ENCODE results near the gene GJD2. TPM values are rescaled to one million over a fixed set of nuclear protein-coding genes. Genes with fewer than 3 reads are reported as not detected.

Gene GJD2
- total RNA-seq, 1 experiment from 2014 or later = not detected

DNA sequence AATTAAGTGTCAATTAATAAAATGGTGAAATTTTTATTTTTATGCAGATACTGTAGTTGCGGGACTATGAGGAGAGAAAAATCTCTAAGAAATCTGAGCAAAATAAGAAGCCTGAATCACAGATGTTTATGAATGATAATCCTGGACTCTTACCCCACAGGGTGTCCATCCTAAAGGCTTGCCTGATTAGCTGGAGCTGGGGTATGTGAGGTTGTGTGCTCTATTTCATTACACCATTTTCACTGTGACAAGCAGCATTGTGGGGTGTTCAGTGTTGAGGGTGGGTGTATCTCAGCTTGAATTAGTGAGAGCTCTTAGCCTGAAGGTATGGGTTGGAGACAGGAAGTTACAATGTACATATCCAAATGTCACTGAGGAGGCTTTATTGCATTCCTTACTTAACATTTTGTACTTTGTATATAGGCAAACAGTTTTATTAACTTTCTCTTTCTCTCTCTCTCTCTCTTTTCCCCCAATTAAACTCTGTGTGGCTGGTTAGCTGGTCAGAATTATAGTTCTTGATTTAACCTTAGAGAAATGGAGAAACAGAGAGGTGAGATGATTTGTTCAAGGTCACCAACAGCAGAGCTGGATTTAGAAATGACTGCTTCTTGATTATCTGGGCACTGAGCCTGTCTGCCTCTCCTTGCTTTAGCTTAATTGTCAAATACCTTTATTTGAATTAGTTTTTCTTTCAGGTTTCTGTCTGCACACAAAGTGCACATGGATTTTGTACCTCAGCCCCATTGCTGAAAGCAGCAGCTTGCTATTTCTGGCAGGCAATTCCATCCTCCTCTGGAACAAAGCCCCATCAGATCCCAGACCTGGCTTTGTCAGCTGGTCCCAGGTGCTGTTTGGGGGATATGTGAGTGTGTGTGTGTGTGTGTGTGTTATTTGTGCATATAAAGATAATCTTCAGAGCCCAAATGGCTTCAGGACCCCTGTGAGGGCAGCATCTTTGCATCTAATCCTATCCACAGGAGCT, 35.8 kb downstream of the GJD2 start:
- Histone ChIP-seq H3K27ac (ENCODE audit: low read length) (no peak overlapping the region), H3K4me1 (ENCODE audit: insufficient read depth, low read length) (no peaks in the 10 kb centered on the region), H3K4me2 (ENCODE audit: low read length) (no peak overlapping the region), H3K36me3 (ENCODE audit: low read depth, low read length) (no peaks in the 10 kb centered on the region), H3K9ac (ENCODE audit: low read length) (no peak overlapping the region), H4K20me1 (ENCODE audit: low read length) (no peaks in the 10 kb centered on the region), H2AFZ (ENCODE audit: low read length) (no peak overlapping the region), H3K9me3 (ENCODE audit: low read length) (no peaks in the 10 kb centered on the region), H3K79me2 (ENCODE audit: low read length) (no peaks in the 10 kb centered on the region), H3K9me2 (replicated peaks; ENCODE audit: low read length) (no peaks in the 10 kb centered on the region), H3K4me3 (ENCODE audit: low read length) (no peak overlapping the region), H3F3A (ENCODE audit: low read length, unreplicated experiment) (no peaks in the 10 kb centered on the region), H3K27me3 (ENCODE audit: low read length) (peaks cover 26% of the 10 kb centered on the region)
- ATAC-seq (peak; percentile 45; the same call in 1 of the 2 replicates), DNase-seq (no peak)
- CTCF ChIA-PET = no interaction called here
- TF ChIP-seq, protein P1, sequence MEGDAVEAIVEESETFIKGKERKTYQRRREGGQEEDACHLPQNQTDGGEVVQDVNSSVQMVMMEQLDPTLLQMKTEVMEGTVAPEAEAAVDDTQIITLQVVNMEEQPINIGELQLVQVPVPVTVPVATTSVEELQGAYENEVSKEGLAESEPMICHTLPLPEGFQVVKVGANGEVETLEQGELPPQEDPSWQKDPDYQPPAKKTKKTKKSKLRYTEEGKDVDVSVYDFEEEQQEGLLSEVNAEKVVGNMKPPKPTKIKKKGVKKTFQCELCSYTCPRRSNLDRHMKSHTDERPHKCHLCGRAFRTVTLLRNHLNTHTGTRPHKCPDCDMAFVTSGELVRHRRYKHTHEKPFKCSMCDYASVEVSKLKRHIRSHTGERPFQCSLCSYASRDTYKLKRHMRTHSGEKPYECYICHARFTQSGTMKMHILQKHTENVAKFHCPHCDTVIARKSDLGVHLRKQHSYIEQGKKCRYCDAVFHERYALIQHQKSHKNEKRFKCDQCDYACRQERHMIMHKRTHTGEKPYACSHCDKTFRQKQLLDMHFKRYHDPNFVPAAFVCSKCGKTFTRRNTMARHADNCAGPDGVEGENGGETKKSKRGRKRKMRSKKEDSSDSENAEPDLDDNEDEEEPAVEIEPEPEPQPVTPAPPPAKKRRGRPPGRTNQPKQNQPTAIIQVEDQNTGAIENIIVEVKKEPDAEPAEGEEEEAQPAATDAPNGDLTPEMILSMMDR (conservative IDR thresholded peaks at IDR 0.05; ENCODE audit: low read depth, low read length) = no peak
- TF ChIP-seq EZH2 (IDR thresholded peaks at IDR 0.05; ENCODE audit: low read length, unreplicated experiment) (no peak), EZH2phosphoT487 (IDR thresholded peaks at IDR 0.05; ENCODE audit: borderline replicate concordance, low read length) (no peak)
- BruUV-seq (replicated peaks) = no TSS peak
- intact Hi-C loops (cut with micrococcal nuclease) = no loop called here
- POLR2A ChIA-PET (ENCODE audit: unreplicated experiment) = no interaction called here

DNA sequence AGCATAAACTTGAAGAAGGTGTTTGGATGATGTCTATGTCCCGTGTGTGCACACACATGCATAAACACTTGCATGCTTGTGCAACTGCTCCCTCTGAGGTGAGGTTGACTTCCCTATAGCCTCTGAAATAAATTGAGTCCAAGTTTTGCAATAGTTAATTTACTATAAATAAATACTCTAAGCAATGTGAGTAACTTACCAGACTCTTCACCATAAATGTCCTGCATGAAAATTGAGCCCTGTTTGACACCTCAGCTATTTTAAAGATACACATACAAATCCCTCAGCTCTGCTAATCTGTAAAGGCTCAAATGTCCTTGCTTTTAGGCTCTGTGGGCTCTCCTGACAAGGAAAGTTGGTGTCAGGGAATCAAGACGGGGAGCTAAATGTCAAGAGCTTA, 37.1 kb downstream of the GJD2 start:
- ChIA-PET POLR2A (ENCODE audit: unreplicated experiment) (no interaction called here), CTCF (no interaction called here)
- intact Hi-C loops (cut with micrococcal nuclease) = no loop called here
- Histone ChIP-seq H3K27me3 (ENCODE audit: low read length) (peaks cover 33% of the 10 kb centered on the region), H3K9me2 (replicated peaks; ENCODE audit: low read length) (no peaks in the 10 kb centered on the region), H3F3A (ENCODE audit: low read length, unreplicated experiment) (no peaks in the 10 kb centered on the region), H4K20me1 (ENCODE audit: low read length) (no peaks in the 10 kb centered on the region), H2AFZ (ENCODE audit: low read length) (no peak overlapping the region), H3K36me3 (ENCODE audit: low read depth, low read length) (no peaks in the 10 kb centered on the region), H3K9me3 (ENCODE audit: low read length) (no peaks in the 10 kb centered on the region), H3K4me1 (ENCODE audit: insufficient read depth, low read length) (no peaks in the 10 kb centered on the region), H3K4me2 (ENCODE audit: low read length) (no peak overlapping the region), H3K27ac (ENCODE audit: low read length) (no peak overlapping the region), H3K9ac (ENCODE audit: low read length) (no peak overlapping the region), H3K4me3 (ENCODE audit: low read length) (no peak overlapping the region), H3K79me2 (ENCODE audit: low read length) (no peaks in the 10 kb centered on the region)
- TF ChIP-seq EZH2 (IDR thresholded peaks at IDR 0.05; ENCODE audit: low read length, unreplicated experiment) (no peak), EZH2phosphoT487 (IDR thresholded peaks at IDR 0.05; ENCODE audit: borderline replicate concordance, low read length) (no peak)
- TF ChIP-seq, protein P1 (conservative IDR thresholded peaks at IDR 0.05; ENCODE audit: low read depth, low read length) = no peak
- BruUV-seq (replicated peaks) = no TSS peak
- ATAC-seq (no peak), DNase-seq (no peak)

DNA sequence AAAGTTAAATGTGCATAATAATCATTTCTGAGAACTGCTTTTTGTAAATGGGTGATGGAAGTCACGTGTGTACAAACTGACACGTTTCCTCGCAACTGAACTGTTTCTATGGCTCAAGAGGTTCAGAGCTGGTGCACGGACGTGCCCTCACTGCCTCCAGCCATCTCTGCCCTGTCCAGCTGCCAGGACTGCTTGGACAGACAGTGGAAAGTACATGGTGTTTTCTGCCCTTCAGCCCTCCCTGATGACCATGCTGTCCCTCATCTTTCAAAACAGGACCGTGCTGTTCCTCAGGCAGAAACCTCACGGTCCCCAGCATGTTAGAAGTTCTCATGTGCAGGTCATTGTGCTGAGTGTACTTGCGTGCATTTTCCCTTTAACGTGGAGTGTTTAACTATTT, 38.7 kb downstream of the GJD2 start:
- Histone ChIP-seq H2AFZ (ENCODE audit: low read length) (no peak overlapping the region), H3K9ac (ENCODE audit: low read length) (no peak overlapping the region), H3K4me3 (ENCODE audit: low read length) (no peak overlapping the region), H3F3A (ENCODE audit: low read length, unreplicated experiment) (no peaks in the 10 kb centered on the region), H3K9me3 (ENCODE audit: low read length) (no peaks in the 10 kb centered on the region), H3K9me2 (replicated peaks; ENCODE audit: low read length) (no peaks in the 10 kb centered on the region), H3K79me2 (ENCODE audit: low read length) (no peaks in the 10 kb centered on the region), H3K27ac (ENCODE audit: low read length) (no peak overlapping the region), H3K4me1 (ENCODE audit: insufficient read depth, low read length) (no peaks in the 10 kb centered on the region), H3K4me2 (ENCODE audit: low read length) (no peak overlapping the region), H3K27me3 (ENCODE audit: low read length) (peaks cover 36% of the 10 kb centered on the region), H3K36me3 (ENCODE audit: low read depth, low read length) (no peaks in the 10 kb centered on the region), H4K20me1 (ENCODE audit: low read length) (no peaks in the 10 kb centered on the region)
- no TSS peak for BruUV-seq (replicated peaks)
- intact Hi-C loops (cut with micrococcal nuclease) = no loop called here
- CTCF ChIA-PET = no interaction called here
- DNase-seq (no peak), ATAC-seq (no peak)
- TF ChIP-seq, protein P1 (conservative IDR thresholded peaks at IDR 0.05; ENCODE audit: low read depth, low read length) = no peak
- TF ChIP-seq EZH2phosphoT487 (IDR thresholded peaks at IDR 0.05; ENCODE audit: borderline replicate concordance, low read length) (no peak), EZH2 (IDR thresholded peaks at IDR 0.05; ENCODE audit: low read length, unreplicated experiment) (no peak)
- POLR2A ChIA-PET (ENCODE audit: unreplicated experiment) = no interaction called here

All from PC-3 (cell line).